Tibial artery (tissue), 4 donors: ENCODE measurements around the gene OLR1.
A peak's percentile ranks its signal among the peaks of the same experiment; 100 is the strongest.

Experiments
- DNase-seq, 2 donors: peaks; one replicate each; pipeline ENCODE4 v3.0.0-alpha.2; 2019
- H3K27ac ChIP-seq, 2 donors: fragments of 200-600 bp; sonication (generic) in 1 of 2; 1 replicate in 1 of 2; 2 replicates in 1 of 2; pipeline ENCODE4 v1.5.1; 2018 to 2019; ENCODE audit warnings: mild to moderate bottlenecking in 1 of 2
- H3K27me3 ChIP-seq, 2 donors: fragments of 200-600 bp; sonication (generic) in 1 of 2; one replicate each; pipeline versions ENCODE4 v1.5.1 to v1.6.0; 2016 to 2019
- H3K36me3 ChIP-seq, 3 donors: fragments of 200-600 bp; sonication (generic) in 2 of 3; one replicate each; pipeline ENCODE4 v1.5.1; 2016 to 2019; ENCODE audit warnings: mild to moderate bottlenecking in 2 of 3
- H3K4me1 ChIP-seq, 4 donors: fragments of 200-600 bp; sonication (generic) in 2 of 4; 1 replicate in 3 of 4; 2 replicates in 1 of 4; pipeline ENCODE4 v1.5.1; 2016 to 2019
- H3K4me3 ChIP-seq, 2 donors: fragments of 200-600 bp; sonication (generic) in 1 of 2; 1 replicate in 1 of 2; 2 replicates in 1 of 2; pipeline ENCODE4 v1.5.1; 2018 to 2019; ENCODE audit warnings: mild to moderate bottlenecking in 2 of 2
- H3K9me3 ChIP-seq, 3 donors: fragments of 200-600 bp; sonication (generic) in 1 of 3; one replicate each; pipeline ENCODE4 v1.5.1; 2016 to 2019
- intact Hi-C: fragments of 100-400 bp; cut with DNase I; formaldehyde crosslinking; loops from one replicate; pipeline ENCODE4 v1.15.0; 2023; ENCODE audit warnings: low total_unique reads
- TF ChIP-seq, protein P1 (sequence below), 2 experiments: fragments of 200-600 bp in 1 of 2; fragments of 450-650 bp in 1 of 2; IDR thresholded peaks; one replicate each; pipeline ENCODE4 v1.5.1; 2017 to 2019; ENCODE audit warnings: antibody characterized with exemption in 2 of 2, mild to moderate bottlenecking in 1 of 2, moderate library complexity in 1 of 2

OLR1 gene

DNA sequence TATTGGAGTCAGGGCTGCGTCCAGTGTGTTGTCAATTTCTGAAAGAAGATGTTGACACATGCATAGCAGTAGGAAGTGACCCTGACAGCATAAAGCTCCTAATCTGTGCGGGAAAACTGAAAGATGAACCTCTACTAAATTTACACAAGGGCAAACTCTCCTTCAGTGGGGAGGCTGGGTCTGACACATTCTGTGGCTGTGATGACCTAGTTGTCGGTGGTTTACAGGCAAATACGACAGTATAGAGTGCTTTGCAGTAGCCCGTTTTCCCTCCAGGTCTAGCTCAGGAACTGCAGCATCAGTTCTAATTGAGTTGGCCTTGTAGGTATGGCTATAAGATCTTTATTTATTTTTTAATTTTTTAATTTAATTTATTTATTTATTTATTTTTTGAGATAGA is 25.9 kb upstream of the OLR1 start:
- Histone ChIP-seq H3K27me3 (no peaks in the 10 kb centered on the region), H3K9me3 (no peaks in the 10 kb centered on the region), H3K4me3 (no peak overlapping the region), H3K27ac (no peak overlapping the region), H3K4me1 (no peaks in the 10 kb centered on the region), H3K36me3 (no peaks in the 10 kb centered on the region)
- intact Hi-C loops = no loop called here
- TF ChIP-seq, protein P1, sequence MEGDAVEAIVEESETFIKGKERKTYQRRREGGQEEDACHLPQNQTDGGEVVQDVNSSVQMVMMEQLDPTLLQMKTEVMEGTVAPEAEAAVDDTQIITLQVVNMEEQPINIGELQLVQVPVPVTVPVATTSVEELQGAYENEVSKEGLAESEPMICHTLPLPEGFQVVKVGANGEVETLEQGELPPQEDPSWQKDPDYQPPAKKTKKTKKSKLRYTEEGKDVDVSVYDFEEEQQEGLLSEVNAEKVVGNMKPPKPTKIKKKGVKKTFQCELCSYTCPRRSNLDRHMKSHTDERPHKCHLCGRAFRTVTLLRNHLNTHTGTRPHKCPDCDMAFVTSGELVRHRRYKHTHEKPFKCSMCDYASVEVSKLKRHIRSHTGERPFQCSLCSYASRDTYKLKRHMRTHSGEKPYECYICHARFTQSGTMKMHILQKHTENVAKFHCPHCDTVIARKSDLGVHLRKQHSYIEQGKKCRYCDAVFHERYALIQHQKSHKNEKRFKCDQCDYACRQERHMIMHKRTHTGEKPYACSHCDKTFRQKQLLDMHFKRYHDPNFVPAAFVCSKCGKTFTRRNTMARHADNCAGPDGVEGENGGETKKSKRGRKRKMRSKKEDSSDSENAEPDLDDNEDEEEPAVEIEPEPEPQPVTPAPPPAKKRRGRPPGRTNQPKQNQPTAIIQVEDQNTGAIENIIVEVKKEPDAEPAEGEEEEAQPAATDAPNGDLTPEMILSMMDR (IDR thresholded peaks at IDR 0.05) = no peak
- no peak for DNase-seq

DNA sequence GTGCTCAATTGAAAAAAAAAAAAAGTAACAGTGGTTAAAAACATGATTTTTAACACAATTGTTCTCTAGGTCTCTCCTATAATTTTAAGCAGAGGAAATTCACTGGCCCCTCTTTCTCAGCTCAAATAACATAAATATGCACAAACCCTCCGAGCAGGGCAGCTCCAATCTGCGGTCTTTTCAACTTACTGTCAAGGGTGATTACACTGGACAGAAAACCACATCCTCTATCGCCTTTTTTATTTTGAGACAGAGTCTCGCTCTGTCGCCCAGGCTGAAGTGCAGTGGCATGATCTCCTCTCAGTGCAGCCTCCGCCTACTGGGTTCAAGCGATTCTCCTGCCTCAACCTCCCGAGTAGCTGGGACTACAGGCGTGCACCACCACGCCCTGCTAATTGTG is 24.3 kb upstream of the OLR1 start:
- intact Hi-C loops = no loop called here
- H3K27ac ChIP-seq = no peak overlapping the region

DNA sequence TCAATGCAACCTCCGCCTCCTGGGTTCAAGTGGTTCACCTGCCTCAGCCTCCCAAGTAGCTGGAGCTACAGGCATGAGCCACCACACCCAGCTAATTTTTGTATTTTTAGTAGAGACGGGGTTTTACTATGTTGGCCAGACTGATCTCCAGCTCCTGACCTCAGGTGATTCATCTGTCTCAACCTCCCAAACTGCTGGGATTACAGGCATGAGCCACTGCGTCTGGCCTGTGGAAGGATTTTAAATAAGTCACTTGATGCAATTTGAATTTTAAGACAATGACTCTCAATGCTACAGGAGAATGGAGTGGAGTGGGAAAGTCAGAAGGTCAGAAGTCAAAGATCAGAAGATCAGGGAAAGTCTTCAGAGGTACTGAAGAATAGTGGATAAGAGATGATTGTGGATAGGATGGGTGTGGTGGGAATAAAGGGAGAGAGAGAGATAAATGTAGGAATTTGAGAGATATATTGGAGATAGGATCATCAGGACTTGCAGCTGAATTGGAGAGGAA is 22.3 kb upstream of the OLR1 start:
- H3K27me3 ChIP-seq = no peaks in the 10 kb centered on the region
- no peaks in the 10 kb centered on the region for H3K36me3 ChIP-seq
- intact Hi-C loops = no loop called here
- H3K4me1 ChIP-seq = no peaks in the 10 kb centered on the region
- H3K27ac ChIP-seq = no peak overlapping the region
- H3K9me3 ChIP-seq = no peaks in the 10 kb centered on the region
- H3K4me3 ChIP-seq = no peak overlapping the region
- no peak for DNase-seq
- TF ChIP-seq, protein P1 (IDR thresholded peaks at IDR 0.05) = no peak

More for the DNA sequence above, 24.3 kb upstream of the OLR1 start:
- no peaks in the 10 kb centered on the region for H3K4me1 ChIP-seq
- H3K27me3 ChIP-seq = no peaks in the 10 kb centered on the region
- H3K9me3 ChIP-seq = no peaks in the 10 kb centered on the region
- no peaks in the 10 kb centered on the region for H3K36me3 ChIP-seq
- no peak for DNase-seq
- H3K4me3 ChIP-seq = no peak overlapping the region
- TF ChIP-seq, protein P1 (IDR thresholded peaks at IDR 0.05) = no peak

GRCh38 chr12:10191865-10192264 is 19.9 kb upstream of the OLR1 start:
- H3K27me3 ChIP-seq = no peaks in the 10 kb centered on the region
- H3K27ac ChIP-seq = no peak overlapping the region
- no peak for DNase-seq
- intact Hi-C loops = no loop called here
- H3K4me3 ChIP-seq = no peak overlapping the region
- TF ChIP-seq, protein P1 (IDR thresholded peaks at IDR 0.05) = no peak
- no peaks in the 10 kb centered on the region for H3K9me3 ChIP-seq
- no peaks in the 10 kb centered on the region for H3K4me1 ChIP-seq
- no peaks in the 10 kb centered on the region for H3K36me3 ChIP-seq

DNA sequence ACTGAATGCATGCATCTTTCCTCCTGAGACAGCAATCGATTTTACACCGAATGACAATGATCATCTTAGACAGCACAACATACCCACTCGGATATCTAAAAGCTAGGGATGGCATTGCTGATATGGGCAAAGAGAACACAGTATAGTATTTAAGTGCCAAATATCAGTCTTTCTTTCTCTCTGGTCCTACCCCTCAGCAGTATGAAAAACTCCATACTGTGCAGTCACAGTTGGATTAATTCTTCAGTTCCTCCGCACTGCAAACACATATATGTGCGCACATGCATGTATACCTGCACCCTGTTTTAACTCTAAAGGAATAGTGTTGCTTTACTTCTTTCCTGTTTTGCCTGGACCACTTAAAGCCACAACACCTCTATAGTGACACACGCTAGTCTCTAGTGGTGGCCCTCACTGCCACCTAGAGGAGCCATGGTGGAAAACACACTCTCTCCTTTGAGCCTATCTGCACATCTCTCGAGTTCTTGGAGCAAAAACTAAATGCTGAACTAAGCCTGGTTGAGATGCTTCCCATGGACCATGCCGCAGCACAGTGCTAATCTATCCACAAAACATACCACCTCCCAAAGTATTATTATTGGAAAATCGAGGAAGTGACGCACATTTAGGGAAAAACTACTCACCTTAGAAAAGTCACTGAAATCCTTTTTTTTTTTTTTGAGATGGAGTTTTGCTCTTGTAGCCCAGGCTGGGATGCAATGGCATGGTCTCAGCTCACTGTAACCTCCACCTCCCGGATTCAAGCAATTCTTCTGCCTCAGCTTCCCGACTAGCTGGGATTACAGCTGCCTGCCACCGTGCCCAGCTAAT is 18.8 kb upstream of the OLR1 start:
- peaks cover 0 to 3% of the 10 kb centered on the region in 2 donors for H3K27me3 ChIP-seq
- no peaks in the 10 kb centered on the region for H3K4me1 ChIP-seq
- no peaks in the 10 kb centered on the region for H3K36me3 ChIP-seq
- TF ChIP-seq, protein P1 (IDR thresholded peaks at IDR 0.05) = peak; percentile 52 to 71
- DNase-seq = peak; percentile 56 to 71
- no peaks in the 10 kb centered on the region for H3K9me3 ChIP-seq
- H3K4me3 ChIP-seq = no peak overlapping the region
- intact Hi-C loops = no loop called here
- H3K27ac ChIP-seq = no peak overlapping the region
